ENCODE data around the gene RAD1. TPM values are rescaled to one million over a fixed set of nuclear protein-coding genes. Genes with fewer than 3 reads are reported as not detected.

The RAD1 gene
- total RNA-seq, 1 donor from 2014 or later: 15.7 TPM

Other genes with a start within 250 kb of the RAD1 start
- gene TTC23L, start 76.3 kb downstream of the RAD1 start, total RNA-seq: not detected
- gene BRIX1, start 207 bp upstream of the RAD1 start, total RNA-seq: 25.6 TPM
- 14.6 TPM for gene DNAJC21, start 14.1 kb upstream of the RAD1 start, total RNA-seq
- gene AGXT2, start 132.4 kb upstream of the RAD1 start, total RNA-seq: not detected

All from skeletal muscle tissue (tissue), 1 donor.